Stimulated activated CD4-positive, alpha-beta T cell treated with anti-CD3 and anti-CD28 coated beads, TNF-alpha, amount 100 ng/mL, for 24 hours (primary cell): Measurements from ENCODE around the gene DNAH7.
"Not testable (repeated sequence)": the region's sequence is repeated elsewhere in the genome, so short reads cannot be mapped to it uniquely, and the experiment has no call there.

Source experiments
- DNase-seq, 3 experiments: peaks; one replicate each; pipeline ENCODE4 v3.0.0-alpha.2; 2020; ENCODE audit warnings: low read depth in 3 of 3

The DNAH7 gene

DNA sequence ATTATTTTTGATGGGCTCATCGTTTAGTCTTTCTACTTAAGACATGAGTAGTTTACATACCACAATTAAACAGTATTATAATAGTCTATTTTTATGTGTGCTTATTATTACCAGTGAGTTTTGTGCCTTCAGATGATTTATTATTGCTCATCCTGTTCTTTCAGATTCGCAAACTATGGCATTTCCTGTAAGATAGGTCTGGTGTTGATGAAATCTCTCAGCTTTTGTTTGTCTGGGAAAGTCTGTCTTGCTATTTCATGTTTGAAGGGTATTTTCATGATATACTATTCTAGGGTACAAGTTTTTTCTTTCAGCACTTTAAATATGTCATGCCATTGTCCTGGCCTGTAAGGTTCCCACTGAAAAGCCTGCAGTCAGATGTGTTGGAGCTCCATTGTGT lies 101.3 kb downstream of the DNAH7 start:
- DNase-seq = no peak

- DNase-seq = no peak
These were observed 106.8 kb downstream of the DNAH7 start for GRCh38 chr2:195961873-195962272.

DNA sequence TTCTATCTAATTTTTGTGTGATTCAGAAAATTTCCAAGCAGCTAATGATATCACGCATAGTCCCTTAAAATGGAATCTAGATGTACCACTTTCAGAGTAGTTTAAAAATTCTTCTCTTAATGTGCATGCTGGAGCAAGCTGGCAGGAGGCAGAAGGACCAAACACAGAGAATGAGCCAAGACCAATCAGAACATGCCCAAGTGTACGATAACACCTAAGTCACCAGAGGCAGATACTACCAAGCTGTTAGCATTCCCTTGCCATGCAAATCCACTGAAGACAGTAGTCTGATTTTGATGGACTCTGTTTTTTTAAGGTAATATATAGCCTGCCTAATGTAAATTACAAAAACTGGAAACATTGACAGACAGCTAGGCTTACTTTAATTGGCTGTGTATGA lies 109.3 kb downstream of the DNAH7 start:
- no peak for DNase-seq

- no peak for DNase-seq
These were observed 111.9 kb downstream of the DNAH7 start for GRCh38 chr2:195956725-195957124.

DNA sequence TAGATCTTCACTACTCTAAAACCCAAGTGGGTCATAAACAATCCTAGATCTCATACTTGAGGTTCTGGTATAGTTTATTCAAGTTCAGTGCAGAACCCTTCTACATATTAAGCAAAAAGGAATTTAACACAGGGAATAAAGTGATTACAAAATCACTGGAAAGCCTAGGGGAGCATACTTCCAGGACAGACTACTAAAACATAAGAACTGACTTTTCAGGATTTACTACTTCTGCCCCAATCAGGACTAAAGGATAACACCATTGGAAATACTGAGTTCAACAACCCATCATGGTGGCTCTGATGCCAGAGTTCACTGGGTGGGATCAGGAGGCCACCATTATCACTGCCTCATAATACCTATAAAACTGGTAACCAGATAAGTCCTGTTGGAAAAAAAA lies 123.6 kb downstream of the DNAH7 start:
- DNase-seq = no peak

DNA sequence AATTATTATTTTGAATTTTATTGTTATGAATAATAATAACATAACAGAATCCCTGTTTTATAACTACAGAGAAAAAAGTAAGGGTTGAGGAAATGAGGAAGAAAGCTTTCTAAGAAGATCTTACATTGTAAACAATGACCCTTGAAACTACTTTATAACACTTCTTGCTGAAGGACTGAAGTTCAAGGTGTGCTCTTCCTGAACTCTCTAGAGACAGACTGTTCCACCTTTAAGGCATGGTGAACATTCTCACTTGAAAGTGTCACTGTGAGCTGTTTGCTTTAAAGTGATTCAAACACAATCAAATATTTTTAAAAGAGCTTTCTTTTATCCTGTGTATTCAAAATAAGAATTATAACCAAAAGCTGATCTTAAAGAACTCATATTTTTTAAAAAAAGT lies 131.5 kb downstream of the DNAH7 start:
- no peak for DNase-seq

DNA sequence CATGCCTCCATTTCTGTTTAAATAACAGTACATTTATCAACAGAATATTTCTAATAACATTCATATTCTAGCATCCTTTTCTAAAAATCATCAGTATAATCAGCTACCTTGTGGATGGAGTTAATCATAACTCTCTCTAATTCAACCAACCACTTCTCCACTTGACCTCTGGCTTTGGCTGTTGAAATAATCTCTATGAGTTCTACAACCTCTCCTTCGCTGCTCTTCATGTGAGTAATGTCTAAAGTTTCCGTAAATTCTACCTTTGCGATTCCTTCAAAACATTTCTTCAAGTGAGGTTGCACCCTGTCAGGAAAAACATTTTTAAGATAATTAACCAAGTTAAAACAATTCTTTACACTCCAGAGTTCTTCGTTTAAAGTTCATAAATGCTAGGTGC lies 134.2 kb downstream of the DNAH7 start:
- DNase-seq = no peak

DNA sequence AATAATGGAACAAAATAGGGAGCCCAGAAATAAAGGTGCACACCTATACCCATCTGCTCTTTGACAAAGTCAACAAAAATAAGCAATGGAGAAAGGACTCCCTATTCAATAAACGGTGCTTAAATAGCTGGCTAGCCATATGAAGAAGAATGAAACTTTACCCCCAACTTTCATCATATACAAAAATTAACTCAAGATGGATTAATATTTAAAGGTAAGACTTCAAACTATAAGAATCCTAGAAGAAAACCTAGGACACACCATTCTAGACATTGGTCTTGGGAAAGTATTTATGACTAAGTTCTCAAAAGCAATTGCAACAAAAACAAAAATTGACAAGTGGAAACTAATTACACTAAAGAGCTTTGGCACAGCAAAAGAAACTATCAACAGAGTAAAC lies 139.1 kb downstream of the DNAH7 start:
- DNase-seq = no peak

DNA sequence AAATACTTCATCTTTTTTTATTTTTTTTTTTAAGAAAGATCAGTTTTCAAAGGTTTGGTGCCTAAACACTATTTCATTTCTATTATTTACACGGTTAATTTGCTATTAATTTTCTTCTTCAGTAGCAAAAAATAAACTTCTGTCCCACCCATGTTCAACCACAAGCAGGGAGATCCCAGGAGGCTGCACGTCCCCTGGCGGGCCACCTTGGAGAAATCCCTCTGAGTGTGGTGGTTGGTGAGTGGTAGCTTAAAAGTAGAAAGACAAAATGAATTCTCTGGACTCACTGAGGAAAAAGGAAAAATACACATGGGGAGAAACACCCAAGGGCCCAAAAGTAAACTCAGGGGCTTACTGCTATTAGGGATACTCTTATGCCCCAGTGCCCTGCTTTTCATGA lies 143.5 kb downstream of the DNAH7 start:
- no peak for DNase-seq

DNA sequence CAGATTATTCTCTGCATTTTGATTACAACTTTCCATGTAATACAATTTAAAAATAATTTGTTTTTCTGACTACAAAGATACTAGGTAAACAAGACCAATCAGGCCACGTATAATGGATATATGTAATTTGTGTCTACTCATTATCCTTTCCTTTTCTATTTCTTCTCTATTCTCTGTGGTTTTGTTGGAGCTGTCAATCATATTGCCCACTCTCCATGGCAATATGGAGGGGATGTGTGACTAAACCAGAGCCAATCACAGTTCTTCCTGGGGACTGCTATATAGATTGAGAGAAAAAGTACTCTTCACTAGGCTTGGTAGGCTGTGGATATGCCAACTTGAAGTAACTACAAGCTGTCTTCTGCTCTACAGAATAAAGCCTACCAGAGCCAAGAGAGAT lies 144.7 kb downstream of the DNAH7 start:
- DNase-seq = no peak

DNA sequence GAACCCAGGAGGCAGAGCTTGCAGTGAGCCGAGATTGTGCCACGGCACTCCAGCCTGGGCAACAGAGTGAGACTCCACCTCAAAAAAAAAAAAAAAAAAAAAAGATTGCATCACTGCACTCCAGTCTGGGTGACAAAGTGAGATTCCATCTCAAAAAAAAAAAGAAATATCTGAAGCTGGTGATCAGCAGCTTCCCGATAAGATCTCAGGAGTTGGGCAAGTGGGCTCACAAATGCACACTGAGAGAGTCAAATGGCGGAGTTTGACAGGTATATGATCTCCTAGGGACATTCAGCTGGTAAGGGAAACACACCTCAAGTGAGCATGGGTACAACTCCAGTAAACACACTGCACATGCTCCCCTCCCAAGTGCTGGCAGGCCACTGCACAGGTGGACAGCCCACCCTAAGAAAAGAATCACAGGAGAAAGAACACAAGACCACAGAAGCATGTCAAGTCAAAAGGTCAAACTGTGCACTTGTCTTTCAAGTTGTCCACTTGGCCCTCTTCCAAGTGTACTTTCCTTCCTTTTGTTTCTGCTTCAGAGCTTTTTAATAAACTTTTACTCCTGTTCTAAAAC lies 151.5 kb downstream of the DNAH7 start:
- DNase-seq = not testable (repeated sequence)

GRCh38 chr2:195912079-195912478 lies 156.6 kb downstream of the DNAH7 start:
- DNase-seq = no peak

DNA sequence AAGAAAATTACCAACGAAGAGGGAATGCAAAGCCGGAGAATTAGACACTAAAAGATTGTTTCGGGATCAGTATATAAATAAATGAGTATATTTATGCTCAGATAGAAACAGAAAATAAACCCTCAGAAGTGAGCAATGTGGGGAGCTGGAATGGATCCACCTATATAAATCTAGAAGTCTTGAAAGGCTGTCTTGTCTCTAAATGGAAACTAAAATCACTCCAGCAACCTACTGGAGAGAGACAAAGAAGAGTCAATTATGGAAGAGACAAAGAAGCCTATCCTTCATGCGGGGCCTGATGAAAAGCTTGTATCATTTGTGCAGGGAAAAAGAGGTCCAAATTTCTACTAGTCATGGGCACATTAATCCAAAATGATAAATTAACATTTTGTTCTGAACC lies 158.1 kb downstream of the DNAH7 start:
- DNase-seq = no peak

GRCh38 chr2:195909926-195910325 lies 158.7 kb downstream of the DNAH7 start:
- no peak for DNase-seq

GRCh38 chr2:195907474-195907873 lies 161.2 kb downstream of the DNAH7 start:
- DNase-seq = no peak

DNA sequence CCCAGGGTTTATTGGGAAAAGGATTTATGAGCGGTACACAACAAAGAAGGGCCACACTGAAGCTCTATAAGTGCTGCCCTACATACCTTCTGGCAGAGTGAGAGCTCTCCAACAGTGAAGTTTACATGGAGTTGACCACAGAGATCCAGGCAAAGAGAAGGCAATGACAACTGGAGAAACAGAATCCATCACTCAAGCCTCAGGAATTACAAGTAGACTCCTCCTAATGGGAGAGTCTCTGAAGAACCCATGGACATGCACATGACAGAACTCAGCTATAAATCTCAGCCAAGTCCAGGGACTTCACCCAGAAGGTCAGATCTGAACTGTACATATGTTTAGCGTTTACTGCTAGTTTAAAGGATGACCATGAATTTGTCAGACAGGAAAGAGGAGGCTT lies 164.7 kb downstream of the DNAH7 start:
- DNase-seq = no peak

DNA sequence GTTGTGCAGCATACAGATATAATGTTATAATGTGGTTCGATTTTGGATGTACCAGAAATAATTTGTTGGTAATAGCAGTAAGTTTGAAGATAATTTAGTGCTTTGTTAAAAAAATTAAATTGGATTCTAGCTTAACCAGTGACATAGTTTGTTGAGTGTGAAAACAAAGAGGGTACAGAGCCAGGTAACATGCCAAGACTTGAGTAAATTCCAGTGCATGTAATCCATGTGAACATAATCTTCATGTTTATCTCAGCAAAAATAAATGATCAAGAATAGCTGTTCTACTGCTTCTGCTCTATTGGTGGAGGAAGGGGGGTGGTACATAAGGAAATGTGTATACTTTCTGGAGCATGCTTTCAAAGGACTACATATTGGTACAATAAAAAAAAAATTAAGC lies 165.8 kb downstream of the DNAH7 start:
- DNase-seq = no peak

DNA sequence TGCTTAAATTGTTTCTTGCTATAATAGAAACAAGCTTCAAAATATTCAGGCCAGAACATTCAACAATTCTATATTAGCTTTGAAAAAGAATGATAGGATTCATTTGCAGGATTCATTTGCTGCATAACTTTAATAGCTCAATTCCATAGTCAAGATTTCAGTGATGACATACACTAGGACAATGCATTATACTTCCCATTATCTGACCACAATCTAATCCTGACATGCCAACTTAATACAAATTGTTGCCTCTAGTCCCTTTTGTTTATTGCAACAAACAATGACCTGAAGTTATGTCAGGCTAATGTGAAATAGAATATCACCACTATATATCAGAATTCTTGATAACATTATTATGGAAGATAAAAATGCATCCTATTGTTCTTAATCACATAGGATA lies 169.4 kb downstream of the DNAH7 start:
- no peak for DNase-seq

DNA sequence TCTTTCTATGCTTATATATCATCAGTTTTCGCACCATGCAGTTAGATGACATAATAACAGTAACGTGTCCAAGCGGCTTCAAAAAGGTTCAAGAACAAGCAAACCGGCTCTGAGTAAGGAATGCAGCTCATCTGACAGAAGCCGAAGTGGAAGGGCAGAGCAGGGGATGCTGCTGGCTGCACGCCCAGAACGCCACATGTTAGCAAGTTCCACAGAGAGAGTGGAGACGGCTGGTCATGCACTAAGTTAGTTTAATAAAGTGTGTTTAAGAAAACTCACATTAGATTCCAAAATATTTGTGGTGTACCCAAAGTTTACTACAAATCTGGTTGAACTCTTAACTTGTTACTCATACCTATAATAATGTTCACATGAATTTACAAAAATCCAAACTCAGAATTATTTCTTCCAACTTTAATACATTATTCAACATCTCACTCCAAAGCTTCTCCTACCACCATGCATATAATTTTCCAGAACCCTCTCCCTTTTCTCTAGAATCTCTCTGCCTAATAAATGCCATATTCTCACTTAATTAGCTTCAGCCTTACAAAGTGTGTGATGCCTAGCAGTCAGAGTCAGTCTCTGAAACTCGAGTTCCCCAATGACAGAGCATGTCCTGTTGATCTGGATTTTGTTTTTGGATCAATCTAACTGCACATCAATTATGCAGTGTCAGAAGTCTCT lies 170.0 kb downstream of the DNAH7 start:
- DNase-seq = no peak

- DNase-seq = no peak
These were observed 177.6 kb downstream of the DNAH7 start for GRCh38 chr2:195891081-195891480.

- no peak for DNase-seq
These were observed 189.5 kb downstream of the DNAH7 start for GRCh38 chr2:195879153-195879552.

- no peak for DNase-seq
These were observed 197.3 kb downstream of the DNAH7 start for GRCh38 chr2:195871326-195871725.

- DNase-seq = no peak
These were observed 204.3 kb downstream of the DNAH7 start for GRCh38 chr2:195864316-195864715.

GRCh38 chr2:195863564-195863963 lies 205.1 kb downstream of the DNAH7 start:
- DNase-seq = no peak
